Neuron (in vitro differentiated cells): Measurements from ENCODE around the gene CCR3.

Experiments
- H2AFZ ChIP-seq: one replicate; pipeline ENCODE4 v1.6.1; 2013; ENCODE audit warnings: low read depth, mild to moderate bottlenecking, inconsistent platforms, low read length, moderate library complexity
- H3K27me3 ChIP-seq: one replicate; pipeline ENCODE4 v1.6.1; 2013; ENCODE audit warnings: low read length; ENCODE audit not compliant: insufficient read depth
- H3K36me3 ChIP-seq: one replicate; pipeline ENCODE4 v1.6.1; 2013; ENCODE audit warnings: low read length; ENCODE audit not compliant: insufficient read depth
- H3K4me1 ChIP-seq: one replicate; pipeline ENCODE4 v1.6.1; 2013; ENCODE audit warnings: low read length; ENCODE audit not compliant: insufficient read depth
- H3K4me3 ChIP-seq: 2 replicates; pipeline ENCODE4 v1.5.1; 2013; ENCODE audit warnings: mild to moderate bottlenecking, low read length, moderate library complexity
- H3K9me3 ChIP-seq: one replicate; pipeline ENCODE4 v1.6.1; 2013; ENCODE audit warnings: low read length

Gene CCR3

GRCh38 chr3:46209053-46209452 is 33.2 kb upstream of the CCR3 start:
- H3K36me3 ChIP-seq = no peaks in the 10 kb centered on the region
- no peaks in the 10 kb centered on the region for H3K4me1 ChIP-seq
- no peak overlapping the region for H3K4me3 ChIP-seq
- H3K27me3 ChIP-seq = no peaks in the 10 kb centered on the region
- H3K9me3 ChIP-seq = no peaks in the 10 kb centered on the region
- no peak overlapping the region for H2AFZ ChIP-seq

- no peak overlapping the region for H2AFZ ChIP-seq
- H3K27me3 ChIP-seq = no peaks in the 10 kb centered on the region
- no peak overlapping the region for H3K4me3 ChIP-seq
- no peaks in the 10 kb centered on the region for H3K9me3 ChIP-seq
- no peaks in the 10 kb centered on the region for H3K4me1 ChIP-seq
- no peaks in the 10 kb centered on the region for H3K36me3 ChIP-seq
These were observed 32.4 kb upstream of the CCR3 start for GRCh38 chr3:46209746-46210470.

- no peaks in the 10 kb centered on the region for H3K36me3 ChIP-seq
- H3K4me1 ChIP-seq = no peaks in the 10 kb centered on the region
- H3K4me3 ChIP-seq = no peak overlapping the region
- no peaks in the 10 kb centered on the region for H3K9me3 ChIP-seq
- no peak overlapping the region for H2AFZ ChIP-seq
- H3K27me3 ChIP-seq = no peaks in the 10 kb centered on the region
These were observed 30.2 kb upstream of the CCR3 start for GRCh38 chr3:46212101-46212500.

GRCh38 chr3:46213201-46213600 is 29.1 kb upstream of the CCR3 start:
- Histone ChIP-seq H3K4me3 (no peak overlapping the region), H3K36me3 (no peaks in the 10 kb centered on the region), H3K4me1 (no peaks in the 10 kb centered on the region), H2AFZ (no peak overlapping the region), H3K27me3 (no peaks in the 10 kb centered on the region), H3K9me3 (no peaks in the 10 kb centered on the region)

GRCh38 chr3:46214751-46215352 is 27.4 kb upstream of the CCR3 start:
- H3K9me3 ChIP-seq = no peaks in the 10 kb centered on the region
- no peaks in the 10 kb centered on the region for H3K36me3 ChIP-seq
- H3K27me3 ChIP-seq = no peaks in the 10 kb centered on the region
- H3K4me1 ChIP-seq = no peaks in the 10 kb centered on the region
- H2AFZ ChIP-seq = no peak overlapping the region
- H3K4me3 ChIP-seq = no peak overlapping the region

- Histone ChIP-seq H3K27me3 (no peaks in the 10 kb centered on the region), H3K36me3 (no peaks in the 10 kb centered on the region), H2AFZ (no peak overlapping the region)
These were observed 26.3 kb upstream of the CCR3 start for GRCh38 chr3:46215810-46216414.

GRCh38 chr3:46218196-46218709 is 24.0 kb upstream of the CCR3 start:
- no peaks in the 10 kb centered on the region for H3K36me3 ChIP-seq
- H3K4me1 ChIP-seq = no peaks in the 10 kb centered on the region
- no peaks in the 10 kb centered on the region for H3K9me3 ChIP-seq
- no peak overlapping the region for H2AFZ ChIP-seq
- H3K4me3 ChIP-seq = no peak overlapping the region
- H3K27me3 ChIP-seq = no peaks in the 10 kb centered on the region

More at GRCh38 chr3:46215810-46216414, 26.3 kb upstream of the CCR3 start:
- Histone ChIP-seq H3K9me3 (no peaks in the 10 kb centered on the region), H3K4me1 (no peaks in the 10 kb centered on the region), H3K4me3 (no peak overlapping the region)

GRCh38 chr3:46221391-46221790 is 20.9 kb upstream of the CCR3 start:
- Histone ChIP-seq H3K36me3 (no peaks in the 10 kb centered on the region), H2AFZ (no peak overlapping the region), H3K4me3 (no peak overlapping the region), H3K4me1 (no peaks in the 10 kb centered on the region), H3K27me3 (no peaks in the 10 kb centered on the region), H3K9me3 (no peaks in the 10 kb centered on the region)

GRCh38 chr3:46221938-46222337 is 20.3 kb upstream of the CCR3 start:
- Histone ChIP-seq H3K9me3 (no peaks in the 10 kb centered on the region), H3K4me3 (no peak overlapping the region), H3K27me3 (no peaks in the 10 kb centered on the region), H3K36me3 (no peaks in the 10 kb centered on the region), H3K4me1 (no peaks in the 10 kb centered on the region), H2AFZ (no peak overlapping the region)

GRCh38 chr3:46222435-46223161 is 19.7 kb upstream of the CCR3 start:
- Histone ChIP-seq H3K4me1 (no peaks in the 10 kb centered on the region), H3K27me3 (no peaks in the 10 kb centered on the region), H3K9me3 (no peaks in the 10 kb centered on the region), H3K36me3 (no peaks in the 10 kb centered on the region), H2AFZ (no peak overlapping the region), H3K4me3 (no peak overlapping the region)

- Histone ChIP-seq H3K4me3 (no peak overlapping the region), H3K9me3 (no peaks in the 10 kb centered on the region), H2AFZ (no peak overlapping the region), H3K27me3 (no peaks in the 10 kb centered on the region), H3K36me3 (no peaks in the 10 kb centered on the region), H3K4me1 (no peaks in the 10 kb centered on the region)
These were observed 13.7 kb upstream of the CCR3 start for GRCh38 chr3:46228260-46229242.

- Histone ChIP-seq H3K27me3 (no peaks in the 10 kb centered on the region), H2AFZ (no peak overlapping the region), H3K4me3 (no peak overlapping the region), H3K4me1 (no peaks in the 10 kb centered on the region), H3K36me3 (no peaks in the 10 kb centered on the region), H3K9me3 (no peaks in the 10 kb centered on the region)
These were observed 10.9 kb upstream of the CCR3 start for GRCh38 chr3:46231323-46231722.
